GM10266 (cell line): ENCODE data around the gene RAB9B.

ENCODE experiments used
- DNase-seq: peaks from one replicate; pipeline ENCODE4 v3.0.0; 2012; ENCODE audit errors: extremely low spot score
- TF ChIP-seq, protein P1 (sequence below): IDR thresholded peaks from 2 replicates; pipeline ENCODE4 v1.5.1; 2012; ENCODE audit warnings: mild to moderate bottlenecking, low read depth; ENCODE audit not compliant: control insufficient read depth, insufficient read depth; ENCODE audit errors: missing control alignments

The RAB9B gene, protein sequence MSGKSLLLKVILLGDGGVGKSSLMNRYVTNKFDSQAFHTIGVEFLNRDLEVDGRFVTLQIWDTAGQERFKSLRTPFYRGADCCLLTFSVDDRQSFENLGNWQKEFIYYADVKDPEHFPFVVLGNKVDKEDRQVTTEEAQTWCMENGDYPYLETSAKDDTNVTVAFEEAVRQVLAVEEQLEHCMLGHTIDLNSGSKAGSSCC

GRCh38 chrX:103831803-103832544, at the start of gene RAB9B:
TSS of gene RAB9B (minus strand) at chrX:103832257. CDS start at chrX:103825784, 6,473 bp downstream.
- TF ChIP-seq, protein P1, sequence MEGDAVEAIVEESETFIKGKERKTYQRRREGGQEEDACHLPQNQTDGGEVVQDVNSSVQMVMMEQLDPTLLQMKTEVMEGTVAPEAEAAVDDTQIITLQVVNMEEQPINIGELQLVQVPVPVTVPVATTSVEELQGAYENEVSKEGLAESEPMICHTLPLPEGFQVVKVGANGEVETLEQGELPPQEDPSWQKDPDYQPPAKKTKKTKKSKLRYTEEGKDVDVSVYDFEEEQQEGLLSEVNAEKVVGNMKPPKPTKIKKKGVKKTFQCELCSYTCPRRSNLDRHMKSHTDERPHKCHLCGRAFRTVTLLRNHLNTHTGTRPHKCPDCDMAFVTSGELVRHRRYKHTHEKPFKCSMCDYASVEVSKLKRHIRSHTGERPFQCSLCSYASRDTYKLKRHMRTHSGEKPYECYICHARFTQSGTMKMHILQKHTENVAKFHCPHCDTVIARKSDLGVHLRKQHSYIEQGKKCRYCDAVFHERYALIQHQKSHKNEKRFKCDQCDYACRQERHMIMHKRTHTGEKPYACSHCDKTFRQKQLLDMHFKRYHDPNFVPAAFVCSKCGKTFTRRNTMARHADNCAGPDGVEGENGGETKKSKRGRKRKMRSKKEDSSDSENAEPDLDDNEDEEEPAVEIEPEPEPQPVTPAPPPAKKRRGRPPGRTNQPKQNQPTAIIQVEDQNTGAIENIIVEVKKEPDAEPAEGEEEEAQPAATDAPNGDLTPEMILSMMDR, result no peak
- peak; percentile 73 for DNase-seq

GRCh38 chrX:103879339-103879738, 47.3 kb upstream of the RAB9B start:
- DNase-seq, result no peak
- TF ChIP-seq, protein P1, result no peak

DNA sequence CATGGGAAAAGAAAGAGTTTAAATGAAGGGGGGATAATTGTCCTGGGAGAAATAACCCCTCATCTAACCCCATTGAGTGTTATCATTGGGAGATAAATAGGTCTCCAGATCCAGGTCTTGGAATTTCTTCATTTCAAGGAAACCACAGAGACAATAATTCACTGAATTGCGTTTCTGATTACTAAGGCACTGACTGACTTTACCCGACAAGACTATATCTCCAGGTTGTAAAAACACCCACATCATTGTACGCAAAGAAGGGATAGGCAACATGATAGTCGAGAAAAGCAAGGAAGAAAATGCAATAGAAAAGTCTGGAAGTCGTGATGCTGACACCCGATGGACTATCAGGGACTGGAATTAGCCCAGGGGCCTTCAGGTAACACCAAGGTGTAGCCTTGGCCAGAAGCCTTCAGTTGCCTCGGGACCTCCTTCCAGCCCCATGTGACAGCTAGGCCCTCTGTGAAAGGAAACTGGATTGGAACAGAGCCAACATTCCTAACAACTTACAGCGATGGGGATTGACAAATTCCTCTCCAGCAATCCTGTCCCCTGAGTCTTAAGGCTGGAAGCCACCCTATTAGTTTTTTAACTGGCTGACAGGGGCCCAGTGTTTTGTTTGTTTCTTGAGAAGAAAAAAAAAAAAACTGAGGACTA, 46.5 kb upstream of the RAB9B start:
- no peak for DNase-seq
- TF ChIP-seq, protein P1, result no peak

GRCh38 chrX:103877571-103877970, 45.5 kb upstream of the RAB9B start:
- TF ChIP-seq, protein P1, result no peak
- DNase-seq, result no peak

- no peak for DNase-seq
- TF ChIP-seq, protein P1, result no peak
These were observed 33.0 kb upstream of the RAB9B start for GRCh38 chrX:103864886-103865534.

DNA sequence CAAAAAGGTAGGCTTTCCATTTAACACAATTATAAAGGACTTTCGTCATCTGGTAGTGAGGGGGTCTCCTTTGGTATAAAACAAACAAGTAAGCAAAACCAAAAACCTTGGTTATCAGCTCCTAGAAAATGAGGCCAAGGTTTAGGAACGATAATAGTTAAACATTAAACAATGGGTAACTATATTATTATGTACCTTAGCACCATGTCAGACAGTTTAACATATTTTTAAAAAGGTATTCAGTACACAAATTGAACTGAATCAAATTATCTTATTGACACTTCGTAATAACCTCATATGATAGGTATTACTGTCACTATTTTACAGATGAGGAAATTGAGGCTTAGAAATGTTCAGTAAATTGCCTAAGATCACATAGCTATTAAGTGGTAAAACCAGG, 32.1 kb upstream of the RAB9B start:
- TF ChIP-seq, protein P1, result no peak
- no peak for DNase-seq
